Measurements from ENCODE around the gene THOC5. TPM values are rescaled to one million over a fixed set of nuclear protein-coding genes. Genes with fewer than 3 reads are reported as not detected.

THOC5 gene
- total RNA-seq = 10 to 100 TPM; 47.4 to 51.5 TPM

DNA sequence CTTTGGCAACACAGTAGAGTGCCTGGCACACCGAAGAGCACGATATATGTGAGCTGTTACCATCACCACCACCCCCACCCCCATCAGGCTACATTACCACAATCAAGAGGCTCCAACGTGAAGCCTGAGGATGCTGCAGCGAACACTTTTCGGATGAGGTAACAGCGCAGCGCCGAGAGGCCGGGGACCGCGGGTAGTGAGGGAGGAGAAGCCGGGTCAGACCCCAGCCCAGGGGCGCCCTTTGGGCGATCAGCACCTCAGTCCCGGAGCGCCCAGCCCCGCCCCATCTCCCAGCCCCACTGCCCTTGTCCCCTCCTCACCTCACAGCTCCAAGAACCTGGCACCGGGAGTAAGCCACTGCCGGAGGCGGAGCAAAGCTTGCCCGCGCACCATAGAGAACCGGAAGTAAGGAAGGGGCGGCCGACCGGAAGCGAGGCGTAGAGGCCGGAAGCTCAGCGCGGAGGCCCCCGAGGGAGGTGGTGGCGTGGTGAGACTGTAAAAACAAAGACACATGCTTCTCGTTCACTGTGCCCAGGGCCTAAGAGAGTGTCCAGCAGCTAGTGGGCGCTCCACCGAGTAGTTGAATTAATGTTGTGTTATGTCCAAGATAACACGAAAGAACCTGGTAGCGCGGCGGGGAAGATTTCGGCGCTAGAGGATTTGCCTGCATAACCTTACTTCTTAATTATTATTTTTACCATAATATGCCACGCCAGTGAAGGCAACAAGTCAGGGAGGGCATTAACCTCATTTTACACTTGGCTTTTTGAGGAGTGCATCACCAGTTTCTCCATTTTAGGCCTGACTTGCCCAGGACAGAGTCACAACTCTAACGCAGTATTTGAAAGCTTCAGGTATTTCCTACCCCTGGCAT, at the start of gene THOC5:
THOC5 (minus strand) TSS at position 407 of the 874 bp plus-strand sequence. CDS start 4,610 bp downstream, outside the sequence.

DNA sequence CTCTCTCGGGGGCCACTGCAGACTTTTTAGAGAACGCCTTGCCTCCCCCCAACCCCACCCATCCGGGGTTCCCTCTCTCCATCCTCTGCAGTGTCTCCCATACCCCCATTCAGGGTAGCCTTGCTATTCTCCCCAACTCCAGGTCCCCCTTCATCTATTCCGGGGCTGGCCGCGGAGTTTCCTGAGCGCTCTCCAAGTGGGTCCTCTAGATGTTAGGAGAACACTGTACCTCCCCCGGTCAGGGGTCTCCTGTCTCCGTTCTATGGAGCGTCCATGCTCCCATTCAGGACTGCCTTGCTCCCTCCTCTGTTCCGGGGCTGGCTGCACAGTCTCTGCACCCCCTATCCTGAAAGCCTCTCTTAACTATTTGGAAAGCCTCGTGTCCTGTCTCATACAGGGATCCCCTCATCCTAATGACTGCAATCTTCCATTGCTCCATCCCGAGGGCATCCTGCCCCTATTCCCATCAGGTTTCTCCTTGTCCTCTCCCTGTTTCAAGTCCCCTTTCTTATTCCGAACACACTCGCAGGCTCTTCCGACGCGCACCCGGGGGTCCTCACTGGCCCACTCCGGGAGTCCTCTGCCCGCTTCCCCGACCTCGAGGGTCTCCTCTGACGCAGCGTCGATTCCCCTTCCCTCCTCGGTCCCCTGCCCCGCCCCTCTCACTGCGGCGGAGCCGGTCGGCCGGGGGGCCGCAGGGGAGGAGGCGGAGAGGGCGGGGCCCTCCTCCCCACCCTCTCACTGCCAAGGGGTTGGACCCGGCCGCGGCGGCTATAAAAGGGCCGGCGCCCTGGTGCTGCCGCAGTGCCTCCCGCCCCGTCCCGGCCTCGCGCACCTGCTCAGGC, 73.9 kb downstream of the THOC5 start, which contains the start of gene NEFH:
NEFH (plus strand) TSS at position 802 of the 845 bp plus-strand sequence. CDS start 45 bp downstream, outside the sequence.

Other genes with a start within 250 kb of the THOC5 start
- 1 to 10 TPM; 7.6 to 8.6 TPM for gene GAS2L1, start 247.1 kb downstream of the THOC5 start, total RNA-seq
- gene RASL10A, start 238.1 kb downstream of the THOC5 start, total RNA-seq = 1 to 10 TPM; 1.2 to 1.5 TPM
- gene AP1B1, start 165.2 kb downstream of the THOC5 start, total RNA-seq = 10 to 100 TPM; 60.2 to 63.8 TPM
- not detected for gene RFPL1, start 115.2 kb downstream of the THOC5 start, total RNA-seq
- gene NEFH, start 73.5 kb downstream of the THOC5 start, total RNA-seq = 1 to 10 TPM; 1.3 to 1.5 TPM
- gene NIPSNAP1, start 27.4 kb upstream of the THOC5 start, total RNA-seq = 10 to 100 TPM; 40.6 to 41.2 TPM
- 10 to 100 TPM; 48.9 to 52.0 TPM for gene NF2, start 49.9 kb upstream of the THOC5 start, total RNA-seq
- gene CABP7, start 166.2 kb upstream of the THOC5 start, total RNA-seq = under 1 TPM in 1 of 2 experiments, not detected in 1; 0.07 TPM
- 10 to 100 TPM; 17.3 to 21.9 TPM for gene ZMAT5, start 213.2 kb upstream of the THOC5 start, total RNA-seq
- gene UQCR10, start 213.6 kb upstream of the THOC5 start, total RNA-seq = 10 to 100 TPM; 77.1 to 78.0 TPM

Data from activated naive CD4-positive, alpha-beta T cell treated with anti-CD3 and anti-CD28 coated beads, Interleukin-2, amount 10 ng/mL, durations not matched to agents 5 hours and 36 hours (primary cell).